ENCODE results near the gene LAGE3. TPM values are rescaled to one million over a fixed set of nuclear protein-coding genes. Genes with fewer than 3 reads are reported as not detected.
A peak's percentile ranks its signal among the peaks of the same experiment; 100 is the strongest.

Gene LAGE3
- total and polyA plus RNA-seq, 2 of the 8 experiments (the other 6 are each of a cell fraction or from before 2014, with no cell fraction given): 44.5 to 102 TPM

DNA sequence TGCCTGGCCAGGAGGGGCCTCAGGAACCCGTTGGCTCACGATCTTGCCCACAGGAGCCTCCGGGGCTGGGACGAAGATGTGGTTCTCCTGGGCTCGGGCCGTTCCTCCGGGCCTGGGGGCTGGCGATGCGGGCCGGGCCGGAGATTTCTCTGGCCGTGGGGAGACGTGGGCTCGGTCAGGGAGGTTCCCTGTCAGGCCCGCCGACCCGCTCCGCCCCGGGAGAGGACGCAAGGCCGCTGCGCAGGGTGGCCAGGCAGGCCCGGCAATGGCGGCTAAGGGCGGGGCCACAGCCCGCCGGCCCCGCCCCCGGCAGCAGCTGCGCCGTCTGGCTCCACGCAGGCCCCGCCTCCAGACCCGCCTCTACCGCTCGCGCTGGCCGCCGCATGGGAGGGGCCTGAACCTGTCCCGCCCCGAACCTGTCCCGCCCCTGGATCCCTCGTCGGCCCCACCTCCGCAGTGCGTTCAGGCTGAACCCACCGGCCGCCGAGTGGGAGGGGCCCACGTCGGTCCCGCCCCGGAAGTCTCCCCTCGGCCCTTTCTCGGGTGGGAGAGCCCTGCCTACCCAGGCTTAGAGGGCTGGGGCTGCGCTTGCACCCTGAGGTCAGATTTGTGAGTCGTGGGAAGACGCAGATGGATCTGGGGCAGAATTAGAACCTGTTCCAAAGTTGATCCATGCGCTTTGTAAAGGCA is 37.0 kb upstream of the LAGE3 start, which contains the start of gene FAM3A:
FAM3A (minus strand) TSS at position 267 of the 690 bp plus-strand sequence. CDS start 460 bp downstream, outside the sequence.
- Histone ChIP-seq H3K4me1 (replicated peaks in 1 of 4; ENCODE audit: control insufficient read depth in 3 of 4, insufficient read depth in 4 of 4, low read length in 3 of 4) (peaks cover 1 to 10% (median 7%) of the 10 kb centered on the region in 4 experiments; a peak in 6 of 7 replicates), H3K9ac (replicated peaks in 1 of 4; ENCODE audit: extremely low read depth in 1 of 4, low read depth in 3 of 4, low read length in 3 of 4) (peak within 1 kb of the TSS in 3 of 4 experiments; percentile 51 to 71 (median 70); a peak in 5 of 7 replicates), H3K56ac (replicated peaks; ENCODE audit: insufficient read length, low read depth, low read length) (no peak within 1 kb of the TSS), H3K27me3 (replicated peaks in 1 of 4; ENCODE audit: control insufficient read depth in 3 of 4, extremely low read depth in 1 of 4, insufficient read depth in 3 of 4, low read length in 3 of 4) (no peaks in the 10 kb centered on the region), H3K4me3 (ENCODE audit: extremely low read depth in 1 of 4, insufficient read depth in 2 of 4, low read depth in 3 of 4, low read length in 4 of 4) (peak within 1 kb of the TSS; percentile 41 to 81 (median 49)), H2AFZ (ENCODE audit: low read length) (no peak within 1 kb of the TSS; the same call in 1 of the 2 replicates), H3K79me2 (ENCODE audit: control insufficient read depth in 1 of 2, insufficient read depth in 2 of 2, low read length in 2 of 2) (no peaks in the 10 kb centered on the region), H3K9me3 (ENCODE audit: insufficient read depth in 2 of 2, low read depth in 1 of 2, low read length in 1 of 2) (no peaks in the 10 kb centered on the region), H3K4me2 (ENCODE audit: insufficient read depth in 1 of 2, low read depth in 2 of 2, low read length in 2 of 2) (peak within 1 kb of the TSS; percentile 93 to 99), H2BK15ac (ENCODE audit: low read length) (no peak within 1 kb of the TSS), H2BK5ac (ENCODE audit: low read depth, low read length) (peak within 1 kb of the TSS; percentile 49; the same call in 1 of the 2 replicates), H4K5ac (ENCODE audit: insufficient read length, low read depth, low read length) (peak within 1 kb of the TSS; percentile 60), H3K4ac (replicated peaks; ENCODE audit: insufficient read length, low read depth, low read length) (no peak within 1 kb of the TSS), H3K23ac (ENCODE audit: insufficient read length) (no peak within 1 kb of the TSS), H2AK5ac (ENCODE audit: low read depth, low read length) (no peak within 1 kb of the TSS), H2BK120ac (replicated peaks; ENCODE audit: low read depth, low read length) (no peak within 1 kb of the TSS), H4K20me1 (replicated peaks in 1 of 2; ENCODE audit: control insufficient read depth in 1 of 2, insufficient read depth in 2 of 2, low read length in 2 of 2) (no peaks in the 10 kb centered on the region), H3K79me1 (ENCODE audit: low read depth, low read length) (no peaks in the 10 kb centered on the region), H4K91ac (replicated peaks; ENCODE audit: insufficient read length, low read length) (peak within 1 kb of the TSS; percentile 93), H2BK20ac (ENCODE audit: low read length) (no peak within 1 kb of the TSS), H4K8ac (ENCODE audit: extremely low read depth, insufficient read depth, low read length) (peak within 1 kb of the TSS; percentile 21), H2BK12ac (ENCODE audit: low read depth, low read length) (0 out of 2 replicates have a peak within 1 kb of the TSS, but pooled peaks have one; percentile 84), H3K27ac (ENCODE audit: low read depth, low read length) (peak within 1 kb of the TSS; percentile 87), H3K36me3 (ENCODE audit: control insufficient read depth in 2 of 4, insufficient read depth in 4 of 4, low read length in 3 of 4) (no peaks in the 10 kb centered on the region), H3K14ac (ENCODE audit: insufficient read length) (no peak within 1 kb of the TSS), H3K18ac (ENCODE audit: extremely low read depth, low read length) (peak within 1 kb of the TSS; percentile 71), H3K23me2 (ENCODE audit: low read depth, low read length) (peaks cover 9% of the 10 kb centered on the region)
- DNase-seq (ENCODE audit: low read depth in 1 of 2, low spot score in 2 of 2) (peak in 1 of 2 experiments; percentile 87), FAIRE-seq (no peak)
- peak; percentile 89 for TF ChIP-seq YY1 (IDR thresholded peaks at IDR 0.05; ENCODE audit: low read depth, low read length)
- TF ChIP-seq NRF1 (IDR thresholded peaks at IDR 0.05; ENCODE audit: low read depth, low read length): no peak
- TF ChIP-seq PHF8 (conservative IDR thresholded peaks at IDR 0.05; ENCODE audit: low read depth, low read length): peak; percentile 65
- peak; percentile 44; the same call in 1 of the 2 replicates for TF ChIP-seq SP4 (IDR thresholded peaks at IDR 0.05; ENCODE audit: low read length)
- peak in 1 of 2 experiments; percentile 53; a peak in 1 of 3 replicates for TF ChIP-seq POLR2A (IDR thresholded peaks at IDR 0.05; ENCODE audit: control extremely low read depth in 1 of 2, low read depth in 2 of 2, low read length in 2 of 2)
- peak; percentile 4; the same call in 1 of the 2 replicates for TF ChIP-seq POLR2AphosphoS5 (IDR thresholded peaks at IDR 0.05; ENCODE audit: low read depth, low read length)
- no peak for TF ChIP-seq NANOG (IDR thresholded peaks at IDR 0.05; ENCODE audit: insufficient read depth, low read depth, low read length, poor library complexity, severe bottlenecking)
- peak; percentile 66 for TF ChIP-seq KDM4A (IDR thresholded peaks at IDR 0.05; ENCODE audit: low read depth, low read length, severe bottlenecking)
- no peak for TF ChIP-seq CBX8 (IDR thresholded peaks at IDR 0.05; ENCODE audit: borderline replicate concordance, low read depth, low read length)
- TF ChIP-seq BACH1 (IDR thresholded peaks at IDR 0.05; ENCODE audit: low read length): peak; percentile 39; the same call in 1 of the 2 replicates
- TF ChIP-seq TAF1 (IDR thresholded peaks at IDR 0.05; ENCODE audit: low read depth, low read length): 0 out of 2 replicates have a peak, but pooled peaks have one; percentile 24
- ChIA-PET POLR2A (ENCODE audit: partially characterized antibody) (interaction anchor here (0.7 to 2.4 kb wide), 8 partner anchors 11 to 143 kb away, joined by 3 to 10 read pairs (median 4); partner anchors contain the start of genes RPL10 and UBL4A), CTCF (ENCODE audit: partially characterized antibody) (interaction anchor here (1.1 kb wide), 1 partner anchor 13 kb away, joined by 3 read pairs; no protein-coding TSS in a partner anchor)
- whole genome bisulfite sequencing, 2 experiments (ENCODE audit: extremely low coverage in 1 of 2, insufficient coverage in 1 of 2, insufficient read length in 1 of 2, insufficient replicate concordance in 2 of 2, low coverage in 1 of 2, low lambda C conversion rate in 2 of 2, missing lambda C conversion rate in 1 of 2): 0% methylated on average over 1 of the region's 59 CpGs; no CpG with 5 or more reads in 1 of the 2 experiments
